ENCODE results near the gene RAB11FIP4. TPM values are rescaled to one million over a fixed set of nuclear protein-coding genes. Genes with fewer than 3 reads are reported as not detected.

The RAB11FIP4 gene
- total and polyA plus RNA-seq, 2 of the 8 experiments (the other 6 are each of a cell fraction or from before 2014, with no cell fraction given): 21.7 to 53.2 TPM

- CTCF ChIA-PET (ENCODE audit: partially characterized antibody): interaction anchor here (0.6 to 1.6 kb wide), 5 partner anchors 9 to 450 kb away, joined by 3 to 5 read pairs (median 3); no protein-coding TSS in a partner anchor
- Histone ChIP-seq H3K14ac (ENCODE audit: insufficient read length) (no peak overlapping the region), H2AK5ac (ENCODE audit: low read depth, low read length) (no peak overlapping the region), H3K79me1 (ENCODE audit: low read depth, low read length) (no peaks in the 10 kb centered on the region; the same call in 1 of the 2 replicates), H3K23ac (ENCODE audit: insufficient read length) (no peak overlapping the region), H2BK15ac (ENCODE audit: low read length) (no peak overlapping the region), H4K5ac (ENCODE audit: insufficient read length, low read depth, low read length) (no peak overlapping the region), H3K23me2 (ENCODE audit: low read depth, low read length) (peaks cover 7% of the 10 kb centered on the region; the same call in 1 of the 2 replicates), H3K9me3 (ENCODE audit: insufficient read depth in 2 of 2, low read depth in 1 of 2, low read length in 1 of 2) (no peaks in the 10 kb centered on the region), H3K79me2 (ENCODE audit: control insufficient read depth in 1 of 2, insufficient read depth in 2 of 2, low read length in 2 of 2) (no peaks in the 10 kb centered on the region), H3K9ac (replicated peaks in 1 of 4; ENCODE audit: extremely low read depth in 1 of 4, low read depth in 3 of 4, low read length in 3 of 4) (no peak overlapping the region), H3K56ac (replicated peaks; ENCODE audit: insufficient read length, low read depth, low read length) (no peak overlapping the region), H2BK5ac (ENCODE audit: low read depth, low read length) (no peak overlapping the region), H3K18ac (ENCODE audit: extremely low read depth, low read length) (no peak overlapping the region; the same call in 1 of the 2 replicates), H2AFZ (ENCODE audit: low read length) (no peak overlapping the region), H3K4me1 (replicated peaks in 1 of 4; ENCODE audit: control insufficient read depth in 3 of 4, insufficient read depth in 4 of 4, low read length in 3 of 4) (peaks cover 0 to 14% (median 9%) of the 10 kb centered on the region in 4 experiments; a peak in 6 of 7 replicates), H3K4ac (replicated peaks; ENCODE audit: insufficient read length, low read depth, low read length) (no peak overlapping the region), H2BK12ac (ENCODE audit: low read depth, low read length) (0 out of 2 replicates have a peak overlapping the region, but pooled peaks have one; percentile 60), H3K4me2 (ENCODE audit: insufficient read depth in 1 of 2, low read depth in 2 of 2, low read length in 2 of 2) (peak overlapping the region; percentile 42 to 86), H4K91ac (replicated peaks; ENCODE audit: insufficient read length, low read length) (no peak overlapping the region), H3K4me3 (ENCODE audit: extremely low read depth in 1 of 4, insufficient read depth in 2 of 4, low read depth in 3 of 4, low read length in 4 of 4) (peak overlapping the region; percentile 20 to 62 (median 32); a peak in 7 of 8 replicates), H3K27ac (ENCODE audit: low read depth, low read length) (no peak overlapping the region), H3K36me3 (ENCODE audit: control insufficient read depth in 2 of 4, insufficient read depth in 4 of 4, low read length in 3 of 4) (no peaks in the 10 kb centered on the region), H3K27me3 (replicated peaks in 1 of 4; ENCODE audit: control insufficient read depth in 3 of 4, extremely low read depth in 1 of 4, insufficient read depth in 3 of 4, low read length in 3 of 4) (peaks cover 1 to 29% (median 22%) of the 10 kb centered on the region in 4 experiments), H2BK120ac (replicated peaks; ENCODE audit: low read depth, low read length) (no peak overlapping the region), H4K20me1 (replicated peaks in 1 of 2; ENCODE audit: control insufficient read depth in 1 of 2, insufficient read depth in 2 of 2, low read length in 2 of 2) (peaks cover 4 to 9% of the 10 kb centered on the region in 2 experiments), H2BK20ac (ENCODE audit: low read length) (no peak overlapping the region), H4K8ac (ENCODE audit: extremely low read depth, insufficient read depth, low read length) (peak overlapping the region; percentile 28; the same call in 1 of the 2 replicates)
- 57% methylated on average over 23 of the region's 52 CpGs; no CpG with 5 or more reads in 1 of the 2 experiments for WGBS, 2 experiments (ENCODE audit: extremely low coverage in 1 of 2, insufficient coverage in 1 of 2, insufficient read length in 1 of 2, insufficient replicate concordance in 2 of 2, low coverage in 1 of 2, low lambda C conversion rate in 2 of 2, missing lambda C conversion rate in 1 of 2)
- TF ChIP-seq RBBP5 (IDR thresholded peaks at IDR 0.05; ENCODE audit: borderline replicate concordance, low read depth, low read length) (0 out of 2 replicates have a peak, but pooled peaks have one; percentile 3), KDM4A (IDR thresholded peaks at IDR 0.05; ENCODE audit: low read depth, low read length, severe bottlenecking) (peak; percentile 4), NRF1 (IDR thresholded peaks at IDR 0.05; ENCODE audit: low read depth, low read length) (no peak)
- no peak for FAIRE-seq
- peak in 1 of 2 experiments; percentile 55 for DNase-seq (ENCODE audit: low read depth in 1 of 2, low spot score in 2 of 2)
- POLR2A ChIA-PET (ENCODE audit: partially characterized antibody): interaction anchor here (0.9 to 1.7 kb wide), 4 partner anchors 10 to 323 kb away, joined by 3 to 4 read pairs (median 3); no protein-coding TSS in a partner anchor
Observed at GRCh38 chr17:31392002-31392855, 754 bp downstream of the RAB11FIP4 start.
